Trophoblast cell (in vitro differentiated cells and primary cell): ENCODE results near the gene FAM24B.

ENCODE experiments used
- DNase-seq, 2 donors: peaks; one replicate each; pipeline ENCODE4 v3.0.0-alpha.2; 2016
- H2AFZ ChIP-seq: 2 replicates; pipeline ENCODE4 v1.6.1; 2013; ENCODE audit warnings: low read length, moderate library complexity, mild to moderate bottlenecking; ENCODE audit not compliant: insufficient read depth, poor library complexity
- H2AK5ac ChIP-seq: 2 replicates; pipeline ENCODE4 v1.6.1; 2013; ENCODE audit warnings: mild to moderate bottlenecking, low read length
- H2BK120ac ChIP-seq: 2 replicates; pipeline ENCODE4 v1.6.1; 2013; ENCODE audit warnings: low read length, mild to moderate bottlenecking, moderate library complexity; ENCODE audit not compliant: insufficient read depth, poor library complexity
- H2BK12ac ChIP-seq: 2 replicates; pipeline ENCODE4 v1.6.1; 2013; ENCODE audit warnings: mild to moderate bottlenecking, low read length, moderate library complexity
- H2BK5ac ChIP-seq: 2 replicates; pipeline ENCODE4 v1.6.1; 2013; ENCODE audit warnings: low read length, low read depth, moderate library complexity, mild to moderate bottlenecking; ENCODE audit not compliant: poor library complexity
- H3K14ac ChIP-seq: 2 replicates; pipeline ENCODE4 v1.6.1; 2013; ENCODE audit warnings: mild to moderate bottlenecking, low read length
- H3K18ac ChIP-seq: 2 replicates; pipeline ENCODE4 v1.6.1; 2013; ENCODE audit warnings: mild to moderate bottlenecking, low read length
- H3K23ac ChIP-seq: 2 replicates; pipeline ENCODE4 v1.6.1; 2013; ENCODE audit warnings: low read length
- H3K27ac ChIP-seq: 2 replicates; pipeline ENCODE4 v1.5.1; 2013; ENCODE audit warnings: low read depth, mild to moderate bottlenecking, inconsistent platforms, low read length, moderate library complexity
- H3K27me3 ChIP-seq: 2 replicates; pipeline ENCODE4 v1.6.1; 2013; ENCODE audit warnings: inconsistent platforms, mild to moderate bottlenecking, low read length, moderate library complexity; ENCODE audit not compliant: insufficient read depth
- H3K36me3 ChIP-seq, 2 experiments: 1 replicate in 1 of 2; 2 replicates in 1 of 2; pipeline ENCODE4 v1.6.1; 2013; ENCODE audit warnings: low read length in 2 of 2, mild to moderate bottlenecking in 2 of 2, moderate library complexity in 1 of 2; ENCODE audit not compliant: insufficient read depth in 2 of 2, control insufficient read depth in 1 of 2
- H3K4ac ChIP-seq: 2 replicates; pipeline ENCODE4 v1.6.1; 2013; ENCODE audit warnings: low read depth, mild to moderate bottlenecking, low read length, moderate library complexity
- H3K4me1 ChIP-seq, 2 experiments: 1 replicate in 1 of 2; 2 replicates in 1 of 2; pipeline ENCODE4 v1.6.1; 2013; ENCODE audit warnings: low read length in 2 of 2, mild to moderate bottlenecking in 2 of 2, moderate library complexity in 1 of 2; ENCODE audit not compliant: insufficient read depth in 2 of 2, control insufficient read depth in 1 of 2
- H3K4me2 ChIP-seq: 2 replicates; pipeline ENCODE4 v1.6.1; 2013; ENCODE audit warnings: inconsistent platforms, mild to moderate bottlenecking, low read length, moderate library complexity
- H3K4me3 ChIP-seq: 2 replicates; pipeline ENCODE4 v1.5.1; 2013; ENCODE audit warnings: mild to moderate bottlenecking, low read depth, low read length, inconsistent platforms
- H3K79me1 ChIP-seq: one replicate; pipeline ENCODE4 v1.6.1; 2013; ENCODE audit warnings: low read length
- H3K79me2 ChIP-seq: 2 replicates; pipeline ENCODE4 v1.6.1; 2013; ENCODE audit warnings: low read length, mild to moderate bottlenecking; ENCODE audit not compliant: control insufficient read depth, insufficient read depth, poor library complexity
- H3K9ac ChIP-seq: 2 replicates; pipeline ENCODE4 v1.6.1; 2013; ENCODE audit warnings: mild to moderate bottlenecking, low read length
- H3K9me3 ChIP-seq: 2 replicates; pipeline ENCODE4 v1.6.1; 2013; ENCODE audit warnings: low read depth, mild to moderate bottlenecking, control low read depth, inconsistent platforms, low read length; ENCODE audit not compliant: insufficient read depth
- H4K12ac ChIP-seq: 2 replicates; pipeline ENCODE4 v1.6.1; 2013; ENCODE audit warnings: low read depth, mild to moderate bottlenecking, low read length, moderate library complexity
- H4K8ac ChIP-seq: 2 replicates; pipeline ENCODE4 v1.6.1; 2013; ENCODE audit warnings: low read depth, mild to moderate bottlenecking, low read length, moderate library complexity
- H4K91ac ChIP-seq: one replicate; pipeline ENCODE4 v1.6.1; 2013; ENCODE audit warnings: low read depth, mild to moderate bottlenecking, low read length, moderate library complexity
- WGBS: extraction: QIAGEN DNeasy Blood & Tissue Kit; methylation state at CpG from one replicate; pipeline ENCODE4 v1.1.7; 2013; ENCODE audit warnings: missing lambda C conversion rate; ENCODE audit not compliant: insufficient read length, insufficient coverage; ENCODE audit errors: extremely low coverage; 5-methylcytosine and 5-hydroxymethylcytosine counted together

The FAM24B gene

GRCh38 chr10:122849090-122849489 is 30.3 kb downstream of the FAM24B start:
- Histone ChIP-seq H3K79me1 (no peaks in the 10 kb centered on the region), H3K79me2 (no peaks in the 10 kb centered on the region), H3K23ac (no peak overlapping the region), H2BK5ac (no peak overlapping the region), H3K36me3 (no peaks in the 10 kb centered on the region), H3K18ac (no peak overlapping the region), H4K8ac (no peak overlapping the region), H3K4ac (no peak overlapping the region), H3K27me3 (no peaks in the 10 kb centered on the region), H3K4me1 (peaks cover 10 to 12% of the 10 kb centered on the region in 2 experiments), H3K27ac (no peak overlapping the region), H2BK12ac (no peak overlapping the region), H3K14ac (no peak overlapping the region), H2BK120ac (no peak overlapping the region), H4K91ac (no peak overlapping the region), H2AFZ (no peak overlapping the region), H3K4me2 (no peak overlapping the region), H3K9me3 (peaks cover 2% of the 10 kb centered on the region), H3K4me3 (no peak overlapping the region), H3K9ac (no peak overlapping the region), H2AK5ac (no peak overlapping the region), H4K12ac (no peak overlapping the region)
- no CpG with 5 or more reads among the region's 2 CpGs for WGBS
- no peak for DNase-seq

GRCh38 chr10:122847782-122848604 is 31.4 kb downstream of the FAM24B start:
- DNase-seq, result no peak
- no CpG with 5 or more reads among the region's 12 CpGs for WGBS
- no peak overlapping the region for H2BK120ac ChIP-seq
- no peak overlapping the region for H4K91ac ChIP-seq
- H3K23ac ChIP-seq, result no peak overlapping the region
- no peaks in the 10 kb centered on the region for H3K27me3 ChIP-seq
- H4K8ac ChIP-seq, result no peak overlapping the region
- no peak overlapping the region for H2BK5ac ChIP-seq
- no peak overlapping the region for H3K27ac ChIP-seq
- H3K4ac ChIP-seq, result no peak overlapping the region
- H2AK5ac ChIP-seq, result no peak overlapping the region
- no peaks in the 10 kb centered on the region for H3K36me3 ChIP-seq
- no peak overlapping the region for H2BK12ac ChIP-seq
- no peak overlapping the region for H3K4me3 ChIP-seq
- no peak overlapping the region for H3K9ac ChIP-seq
- peaks cover 2% of the 10 kb centered on the region for H3K9me3 ChIP-seq
- no peak overlapping the region for H3K4me2 ChIP-seq
- peaks cover 10% of the 10 kb centered on the region in 2 experiments for H3K4me1 ChIP-seq
- no peak overlapping the region for H3K18ac ChIP-seq
- no peak overlapping the region for H4K12ac ChIP-seq
- no peaks in the 10 kb centered on the region for H3K79me2 ChIP-seq
- no peak overlapping the region for H2AFZ ChIP-seq
- no peak overlapping the region for H3K14ac ChIP-seq
- no peaks in the 10 kb centered on the region for H3K79me1 ChIP-seq

GRCh38 chr10:122845783-122846332 is 33.5 kb downstream of the FAM24B start, which contains the start of gene CUZD1:
CUZD1 (minus strand) TSS chr10:122845857; CDS start chr10:122845843, 14 bp downstream.
- Histone ChIP-seq H2BK5ac (no peak within 1 kb of the TSS), H3K9me3 (peaks cover 2% of the 10 kb centered on the region), H3K4ac (no peak within 1 kb of the TSS), H3K9ac (no peak within 1 kb of the TSS), H2AK5ac (no peak within 1 kb of the TSS), H3K23ac (no peak within 1 kb of the TSS), H3K4me1 (peaks cover 7% of the 10 kb centered on the region in 2 experiments), H3K4me3 (no peak within 1 kb of the TSS), H4K12ac (no peak within 1 kb of the TSS), H3K79me1 (no peaks in the 10 kb centered on the region), H2BK120ac (no peak within 1 kb of the TSS), H3K27me3 (no peaks in the 10 kb centered on the region), H2AFZ (no peak within 1 kb of the TSS), H4K8ac (no peak within 1 kb of the TSS), H3K4me2 (no peak within 1 kb of the TSS), H4K91ac (no peak within 1 kb of the TSS), H3K14ac (no peak within 1 kb of the TSS), H3K79me2 (no peaks in the 10 kb centered on the region), H2BK12ac (no peak within 1 kb of the TSS), H3K18ac (no peak within 1 kb of the TSS), H3K36me3 (no peaks in the 10 kb centered on the region), H3K27ac (no peak within 1 kb of the TSS)
- no peak for DNase-seq
- no CpG with 5 or more reads among the region's 5 CpGs for whole genome bisulfite sequencing

DNA sequence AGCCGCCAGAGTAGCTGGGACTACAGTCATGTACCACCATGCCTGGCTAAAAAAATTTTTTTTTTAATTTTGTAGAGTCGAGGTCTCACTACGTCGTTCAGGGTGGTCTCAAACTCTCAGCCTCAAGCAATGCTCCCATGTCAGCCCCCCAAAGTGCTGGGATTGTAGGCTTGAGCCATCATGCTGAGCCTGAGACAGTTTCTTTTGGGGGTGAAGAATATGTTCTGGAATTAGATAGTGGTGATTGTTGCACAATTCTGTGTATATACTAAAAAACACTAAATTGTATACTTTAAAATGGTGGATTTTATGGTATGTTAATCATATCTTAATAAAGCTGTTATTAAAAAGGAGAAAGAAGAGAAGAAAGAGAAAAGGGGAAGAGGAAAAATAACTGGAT is 35.2 kb downstream of the FAM24B start:
- no peak overlapping the region for H3K23ac ChIP-seq

More for the DNA sequence above, 35.2 kb downstream of the FAM24B start:
- H4K12ac ChIP-seq, result no peak overlapping the region
- H3K79me2 ChIP-seq, result no peaks in the 10 kb centered on the region
- H3K14ac ChIP-seq, result no peak overlapping the region
- no peak overlapping the region for H2AFZ ChIP-seq
- peaks cover 2% of the 10 kb centered on the region for H3K9me3 ChIP-seq
- no peak overlapping the region for H3K4me2 ChIP-seq
- H3K18ac ChIP-seq, result no peak overlapping the region
- H3K27me3 ChIP-seq, result no peaks in the 10 kb centered on the region
- H2BK120ac ChIP-seq, result no peak overlapping the region
- peaks cover 7% of the 10 kb centered on the region in 2 experiments for H3K4me1 ChIP-seq
- H4K8ac ChIP-seq, result no peak overlapping the region
- no peak overlapping the region for H4K91ac ChIP-seq
- no peak overlapping the region for H2BK5ac ChIP-seq
- H3K36me3 ChIP-seq, result no peaks in the 10 kb centered on the region
- H3K79me1 ChIP-seq, result no peaks in the 10 kb centered on the region
- no peak overlapping the region for H3K4ac ChIP-seq
- no peak overlapping the region for H3K4me3 ChIP-seq
- no peak overlapping the region for H2BK12ac ChIP-seq
- H2AK5ac ChIP-seq, result no peak overlapping the region
- no peak for DNase-seq
- no peak overlapping the region for H3K27ac ChIP-seq
- no CpG with 5 or more reads among the region's 4 CpGs for WGBS
- no peak overlapping the region for H3K9ac ChIP-seq
